ENCODE measurements around the gene RITA1.

The RITA1 gene

DNA sequence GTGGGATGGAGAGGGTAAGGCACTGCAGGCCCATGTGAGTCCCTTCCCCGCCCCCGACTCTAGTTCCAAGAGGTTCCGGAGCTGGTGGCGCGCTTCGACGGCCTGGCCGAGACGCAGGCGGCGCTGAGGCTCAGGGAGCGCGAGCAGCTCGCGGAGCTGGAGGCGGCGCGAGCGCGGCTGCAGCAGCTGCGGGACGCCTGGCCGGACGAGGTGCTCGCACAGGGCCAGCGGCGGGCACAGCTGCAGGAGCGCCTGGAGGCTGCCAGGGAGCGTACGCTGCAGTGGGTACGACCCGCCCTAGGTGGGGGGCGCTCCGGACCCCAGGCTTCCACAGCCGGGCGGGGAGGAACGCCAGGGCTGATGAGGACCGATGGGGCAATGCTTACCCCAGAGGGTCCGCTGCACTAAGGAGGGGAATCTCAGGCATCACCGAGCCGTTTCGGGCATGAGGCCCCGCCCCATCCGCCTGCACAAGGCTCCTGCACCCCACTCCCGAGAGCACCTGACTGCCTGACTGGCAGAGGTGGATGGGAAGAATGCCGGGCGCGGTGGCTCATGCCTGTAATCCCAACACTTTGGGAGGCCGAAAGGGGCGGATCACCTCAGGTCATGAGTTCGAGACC, 31.1 kb upstream of the RITA1 start:
- DNase-seq, result peak in 2 of 3 experiments; percentile 32 to 46

DNA sequence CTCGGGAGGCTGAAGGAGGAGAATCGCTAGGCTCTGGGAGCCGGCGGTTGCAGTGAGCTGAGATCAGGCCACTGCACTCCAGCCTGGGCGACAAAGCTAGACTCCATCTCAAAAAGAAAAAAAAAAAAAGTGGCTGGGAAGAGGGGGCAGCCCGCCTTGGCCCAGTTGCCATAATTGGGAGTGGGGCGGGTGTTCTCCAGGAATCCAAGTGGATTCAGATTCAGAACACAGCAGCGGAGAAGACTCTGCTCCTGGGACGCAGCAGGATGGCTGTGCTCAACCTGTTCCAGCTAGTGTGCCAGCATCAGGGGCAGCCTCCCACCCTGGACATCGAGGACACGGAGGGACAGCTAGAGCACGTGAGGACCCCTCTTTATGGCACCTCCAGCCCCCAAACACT, 30.5 kb upstream of the RITA1 start:
- DNase-seq, result no peak

DNA sequence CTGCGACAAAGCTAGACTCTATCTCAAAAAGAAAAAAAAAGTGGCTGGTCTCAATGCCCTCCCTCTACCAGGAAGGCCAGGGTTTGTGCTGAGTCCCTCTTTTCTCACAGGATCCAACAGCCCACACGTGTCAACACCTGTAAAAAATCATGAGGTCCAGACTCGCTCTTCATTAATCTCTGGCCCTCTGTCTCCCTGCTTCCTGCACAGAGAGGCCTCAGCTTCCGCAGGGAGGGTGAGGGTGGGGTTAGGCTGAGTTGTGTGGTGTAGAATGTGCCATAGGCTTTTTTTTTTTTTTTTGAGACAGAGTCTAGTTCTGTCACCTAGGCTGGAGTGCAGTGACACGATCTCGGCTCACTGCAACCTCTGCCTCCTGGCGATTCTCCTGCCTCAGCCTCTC, 29.9 kb upstream of the RITA1 start:
- DNase-seq, result no peak

DNA sequence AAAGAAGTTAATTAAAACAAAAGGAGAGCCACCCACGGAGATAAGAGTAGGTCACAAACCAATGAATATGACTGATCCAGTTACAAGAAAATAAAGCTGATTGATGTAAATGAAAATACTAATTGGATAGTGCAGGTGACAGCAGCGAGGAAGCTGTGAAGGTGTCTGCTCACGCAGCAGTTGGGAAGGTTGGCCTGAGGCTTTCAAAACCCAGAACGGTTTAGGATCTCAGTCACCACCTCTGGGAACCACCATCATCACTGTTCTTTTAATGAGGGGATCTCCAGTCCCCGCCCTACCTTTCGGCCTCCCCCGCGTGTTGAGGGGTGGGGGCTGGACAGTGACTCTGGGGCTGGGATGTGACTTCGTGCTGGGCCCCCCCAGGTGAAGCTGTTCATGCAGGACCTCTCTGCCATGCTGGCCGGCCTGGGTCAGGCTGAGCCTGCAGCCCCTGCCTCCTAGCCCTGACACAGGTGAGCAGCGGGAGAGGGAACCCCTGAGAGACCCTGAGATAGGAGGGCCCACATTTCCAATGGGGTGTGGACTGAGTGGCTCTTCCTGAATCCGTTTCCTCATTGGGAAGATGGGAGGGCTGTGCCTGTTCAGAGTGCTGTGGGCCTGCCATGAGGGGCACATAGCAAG, 28.2 kb upstream of the RITA1 start:
- DNase-seq, result no peak

DNA sequence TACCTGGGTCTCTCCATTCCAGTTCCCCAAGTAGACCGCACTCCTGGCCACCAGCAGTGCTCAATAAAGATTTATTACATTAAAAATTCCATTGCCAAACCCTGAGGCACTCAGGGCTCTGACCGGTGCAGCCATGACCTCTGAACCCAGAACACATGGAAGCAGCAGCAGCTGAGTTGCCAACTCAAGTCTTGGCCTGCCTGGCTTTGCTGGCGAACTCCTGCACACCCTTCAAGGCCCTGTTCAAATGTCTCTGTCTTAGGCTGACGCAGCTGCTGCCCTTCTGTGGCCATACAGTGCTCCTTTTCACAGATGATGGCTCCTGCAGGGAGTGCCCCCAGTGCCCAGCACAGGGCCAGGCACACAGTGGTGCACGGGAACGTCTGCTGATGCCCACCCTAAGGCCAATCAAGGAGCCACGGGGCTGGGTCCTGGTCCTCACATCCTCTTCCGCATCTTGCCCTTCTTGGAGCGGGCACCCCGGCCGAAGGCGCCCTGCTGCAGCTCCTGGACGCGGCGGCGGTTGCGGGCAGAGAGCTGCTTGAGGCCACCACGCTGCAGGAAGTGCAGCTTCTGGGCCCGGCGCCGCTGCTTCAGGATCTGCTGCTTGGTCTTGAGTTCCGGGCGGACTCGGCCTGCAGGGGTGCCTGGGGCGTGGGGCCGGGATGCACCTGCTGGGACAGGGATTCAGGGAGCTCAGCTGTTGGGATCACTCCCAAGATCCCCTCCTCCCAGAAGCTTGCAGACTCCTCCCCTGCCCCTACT, 26.9 kb upstream of the RITA1 start:
- DNase-seq, result no peak

DNA sequence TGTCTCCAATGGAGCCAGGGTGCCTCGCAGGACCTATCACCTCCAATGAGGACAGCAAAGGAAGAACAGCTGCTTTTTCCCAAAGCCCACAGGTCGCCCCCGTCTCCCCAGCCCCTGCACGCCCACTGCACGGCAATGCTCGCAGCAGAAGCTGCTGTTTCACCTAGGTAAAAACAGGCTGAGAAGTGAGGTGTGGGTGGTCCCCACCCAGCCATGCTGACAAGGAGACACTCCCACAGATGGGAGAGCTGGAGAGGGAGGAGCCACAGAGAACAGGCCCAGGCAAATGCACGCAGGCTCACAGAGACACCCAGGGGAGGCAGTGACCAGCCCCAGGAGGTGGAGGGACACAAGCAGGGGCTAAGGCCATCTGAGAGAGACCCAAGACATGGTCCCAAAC, 25.6 kb upstream of the RITA1 start:
- DNase-seq, result no peak

DNA sequence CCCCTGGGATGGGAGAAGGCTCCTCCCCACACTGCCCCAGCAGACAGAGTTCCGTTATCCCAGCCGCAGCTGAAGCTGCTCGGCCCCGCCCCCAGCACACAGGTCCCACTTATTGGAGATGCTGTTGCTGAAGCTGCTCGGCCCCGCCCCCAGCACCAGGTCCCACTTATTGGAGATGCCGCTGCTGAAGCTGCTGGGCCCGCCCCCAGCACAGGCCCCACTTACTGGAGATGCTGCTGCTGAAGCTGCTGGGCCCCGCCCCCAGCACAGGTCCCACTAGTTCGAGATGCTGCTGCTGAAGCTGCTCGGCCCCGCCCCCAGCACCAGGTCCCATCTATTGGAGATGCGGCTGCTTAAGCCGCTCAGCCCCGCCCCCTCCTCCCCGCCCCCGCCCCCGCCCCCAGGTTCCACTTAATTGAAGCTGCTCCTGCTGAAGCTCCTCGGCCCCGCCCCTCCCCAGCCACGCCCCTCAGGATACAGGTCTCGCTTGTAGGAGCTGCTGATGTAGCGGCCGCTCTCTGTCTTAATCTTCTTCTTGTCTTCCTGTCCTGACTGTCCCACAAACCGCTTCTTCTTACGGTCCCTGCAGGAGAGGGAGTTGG, 24.0 kb upstream of the RITA1 start:
- DNase-seq, result peak; percentile 39 to 96 (median 61)

DNA sequence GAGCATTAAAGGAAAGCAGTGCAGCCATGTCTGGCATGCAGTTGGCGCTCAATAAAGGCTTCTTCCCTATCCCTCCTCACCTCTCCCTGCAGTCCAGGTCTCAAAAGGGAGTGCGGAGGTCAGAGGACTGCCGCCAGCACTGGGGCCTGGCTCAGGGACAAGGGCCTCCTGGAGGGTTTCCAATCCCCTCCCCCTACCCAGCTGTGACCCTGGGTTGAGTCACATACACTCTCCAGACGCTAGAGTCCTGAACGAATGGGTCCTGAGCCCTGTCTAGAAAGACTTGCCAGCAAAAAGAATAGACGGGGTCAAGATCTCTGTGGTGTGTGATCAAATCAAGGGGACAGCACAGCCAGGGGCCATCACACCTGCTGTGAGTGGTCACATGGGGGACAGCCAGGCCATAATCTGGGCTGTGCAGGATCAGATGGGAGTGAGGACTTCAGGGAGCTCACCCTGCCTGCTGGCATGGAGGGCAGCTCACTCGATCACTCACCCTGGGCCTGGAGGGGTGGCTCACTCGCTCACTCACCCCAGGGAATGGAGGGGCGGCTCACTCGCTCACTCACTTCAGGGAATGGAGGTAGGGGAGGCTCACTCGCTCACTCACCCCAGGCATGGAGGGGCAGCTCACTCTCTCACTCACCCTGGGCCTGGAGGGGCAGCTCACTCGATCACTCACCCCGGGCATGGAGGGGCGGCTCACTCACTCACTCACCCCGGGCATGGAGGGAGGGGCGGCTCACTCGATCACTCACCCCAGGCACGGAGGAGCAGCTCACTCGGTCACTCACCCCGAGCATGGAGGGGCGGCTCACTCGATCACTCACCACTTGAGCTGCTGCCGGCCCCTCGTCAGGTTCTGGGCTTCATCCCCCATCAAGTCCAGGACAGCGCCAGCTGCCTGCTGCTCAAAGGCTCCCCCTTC, 23.2 kb upstream of the RITA1 start:
- no peak for DNase-seq

DNA sequence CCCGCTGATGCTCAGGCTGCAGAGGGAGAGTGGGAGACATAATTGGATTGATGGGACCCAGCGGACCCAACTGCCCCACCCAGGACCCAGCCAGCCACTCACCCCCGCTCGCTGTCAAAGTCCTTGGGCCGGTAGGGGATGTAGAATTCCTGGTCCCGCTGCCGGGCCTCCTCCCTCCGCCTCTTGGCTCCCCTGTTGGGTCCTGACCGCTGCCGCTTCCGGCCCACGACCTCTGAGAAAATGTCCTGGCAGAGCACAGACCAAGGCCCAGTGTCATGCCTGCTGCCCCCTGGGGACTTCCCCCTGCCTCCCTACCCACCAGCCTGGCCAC, 22.5 kb upstream of the RITA1 start:
- no peak for DNase-seq

DNA sequence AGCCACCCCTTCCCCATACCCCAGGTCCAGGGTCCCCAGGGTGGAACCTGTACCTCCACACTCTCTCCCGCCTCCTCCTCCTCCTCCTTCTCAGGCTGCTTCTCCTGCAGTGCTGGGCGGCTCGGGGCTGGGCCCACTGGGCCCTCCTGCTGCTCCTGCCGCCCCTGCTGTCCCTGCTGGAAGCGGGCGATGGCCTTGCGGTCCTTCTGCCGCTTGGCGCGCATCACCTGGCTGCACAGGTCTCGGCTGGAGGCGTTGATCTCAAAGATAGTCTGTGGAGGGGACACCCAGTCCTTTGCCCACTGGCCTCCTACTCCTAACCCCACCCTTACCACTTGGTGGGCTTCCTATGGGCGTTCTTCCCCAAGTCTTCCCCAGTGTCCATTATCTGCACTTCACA, 21.5 kb upstream of the RITA1 start:
- DNase-seq, result no peak

DNA sequence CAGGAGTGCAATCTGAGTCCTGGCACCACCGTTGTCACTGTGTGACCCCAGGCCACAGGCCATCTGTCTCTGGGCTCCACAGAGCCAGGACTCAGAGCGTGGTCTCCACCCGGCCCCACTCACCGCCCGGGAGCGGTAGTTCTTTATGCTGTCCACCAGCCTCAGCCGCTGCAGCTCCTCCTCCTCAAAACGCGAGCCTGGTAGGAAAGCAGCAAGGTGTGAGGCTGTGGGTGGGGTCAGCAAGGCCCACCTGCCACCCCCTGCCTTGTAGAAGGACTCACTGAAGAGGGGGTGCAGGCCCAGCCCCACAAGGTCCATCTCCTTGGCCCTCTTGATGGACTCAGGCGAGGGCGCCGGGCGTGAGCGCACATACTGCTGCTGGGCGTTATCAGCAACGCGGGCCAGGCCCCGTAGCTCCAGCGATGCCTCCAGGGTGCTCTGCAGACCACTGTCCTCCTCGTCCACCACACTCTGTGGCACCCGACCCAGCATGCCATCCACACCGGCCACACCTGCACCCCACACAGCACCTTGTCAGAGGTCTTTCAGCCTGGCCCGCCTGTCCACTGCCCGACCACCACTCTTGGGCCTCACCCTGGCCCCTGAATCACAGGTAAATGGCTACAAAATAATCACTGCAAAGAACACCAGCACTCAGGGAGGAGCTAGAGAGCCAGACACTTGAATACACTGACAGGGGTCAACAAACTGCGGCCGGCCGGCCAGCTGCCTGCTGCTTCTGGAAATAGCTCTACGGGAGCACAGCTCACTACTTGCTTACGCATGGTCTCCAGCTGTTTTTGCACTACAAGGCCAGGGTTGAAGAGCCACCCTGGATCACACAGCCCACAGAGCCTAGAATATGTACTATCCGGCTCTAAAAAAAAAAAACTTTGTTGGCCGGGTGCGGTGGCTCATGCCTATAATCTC, 19.7 kb upstream of the RITA1 start:
- DNase-seq, result no peak

DNA sequence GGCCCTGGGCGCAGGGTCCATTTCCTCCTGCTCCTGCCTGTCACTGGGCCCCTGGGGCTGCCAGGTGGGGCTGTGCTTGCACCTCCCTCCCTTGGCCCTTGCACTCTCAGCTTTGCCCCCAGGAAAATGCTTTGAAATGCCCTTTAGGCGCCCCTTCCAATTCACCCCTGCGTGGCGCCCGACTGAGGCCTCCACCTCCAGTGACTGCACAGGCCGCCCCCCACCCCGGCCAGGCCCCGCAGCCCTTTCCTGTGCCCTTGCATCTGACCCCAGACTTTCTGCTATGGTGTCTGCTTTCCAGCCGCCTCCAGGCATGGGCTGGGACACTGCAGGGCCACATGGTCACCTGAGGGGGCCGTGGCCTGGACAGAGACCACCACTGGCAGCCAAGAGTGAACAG, 17.7 kb upstream of the RITA1 start:
- no peak for DNase-seq

DNA sequence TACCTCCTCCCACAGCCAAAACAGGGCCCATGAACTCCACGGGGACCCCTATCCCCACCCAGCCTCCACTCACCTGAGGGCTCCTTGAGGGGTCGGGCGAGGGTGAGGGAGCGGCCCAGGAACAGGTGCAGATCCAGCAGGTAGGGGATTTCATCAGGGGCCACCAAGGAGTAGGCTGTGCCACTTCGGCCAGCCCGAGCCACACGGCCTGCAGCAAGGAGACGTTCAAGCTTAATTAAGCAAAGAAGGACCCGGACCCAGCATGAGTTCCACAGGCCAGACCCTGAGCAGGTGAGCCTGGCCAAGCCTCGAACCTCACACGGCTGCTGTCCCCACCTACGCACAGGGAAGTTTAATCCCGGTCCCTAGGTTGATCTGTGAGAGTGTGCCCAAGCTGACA, 15.8 kb upstream of the RITA1 start:
- DNase-seq, result no peak

DNA sequence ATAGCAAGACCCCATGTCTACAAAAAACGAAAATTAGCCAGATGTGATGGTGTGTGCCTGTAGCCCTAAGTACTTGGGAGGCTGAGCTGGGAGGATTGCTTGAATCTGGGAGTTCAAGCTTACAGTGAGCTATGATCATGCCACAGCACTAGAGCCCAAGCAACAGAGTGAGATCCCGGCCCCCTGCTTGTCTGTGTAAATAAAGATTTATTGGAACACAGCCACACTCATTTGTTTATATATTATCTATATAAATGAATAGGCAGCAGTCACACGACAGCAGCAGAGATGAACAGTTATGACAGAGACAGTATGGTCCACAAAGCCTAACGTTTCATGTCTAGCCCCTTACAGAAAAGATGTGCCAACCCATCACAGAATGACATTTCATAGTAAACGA, 15.1 kb upstream of the RITA1 start:
- DNase-seq, result no peak

DNA sequence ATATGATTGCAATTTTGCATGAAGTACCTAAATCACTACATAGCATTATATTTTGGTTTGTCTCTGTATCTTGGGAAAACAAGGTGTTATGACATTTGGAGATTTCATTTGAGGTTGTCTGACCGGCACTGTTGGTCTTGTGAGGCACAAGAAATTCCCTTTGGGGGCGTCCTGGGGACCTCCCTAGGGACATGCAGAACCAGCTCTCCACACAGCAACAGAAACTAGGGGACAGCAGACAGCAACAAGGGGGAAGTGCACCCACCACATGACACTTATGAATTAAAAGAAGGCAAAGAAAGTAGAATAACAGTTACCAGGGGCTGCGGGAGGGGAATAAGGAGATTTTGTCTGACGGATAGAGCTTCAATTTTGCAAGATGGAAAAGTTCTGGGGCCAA, 14.6 kb upstream of the RITA1 start:
- no peak for DNase-seq

DNA sequence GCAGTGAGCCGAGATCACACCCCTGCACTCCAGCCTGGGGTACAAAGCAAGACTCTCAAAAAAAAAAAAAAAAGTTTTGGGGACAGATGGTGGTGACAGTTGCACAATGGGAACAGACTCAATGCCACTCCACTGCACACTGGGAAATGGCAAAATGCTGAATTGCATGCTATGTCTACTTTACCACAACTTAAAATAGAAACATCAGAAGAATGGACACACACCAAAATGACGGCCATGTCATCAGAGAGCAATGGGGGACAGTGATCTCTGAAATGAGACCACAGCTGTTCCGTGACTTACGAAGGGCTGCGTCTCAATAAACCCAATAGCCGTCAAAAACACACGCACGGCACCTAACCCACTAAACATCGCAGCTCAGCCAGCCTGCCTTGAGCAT, 14.0 kb upstream of the RITA1 start:
- no peak for DNase-seq

DNA sequence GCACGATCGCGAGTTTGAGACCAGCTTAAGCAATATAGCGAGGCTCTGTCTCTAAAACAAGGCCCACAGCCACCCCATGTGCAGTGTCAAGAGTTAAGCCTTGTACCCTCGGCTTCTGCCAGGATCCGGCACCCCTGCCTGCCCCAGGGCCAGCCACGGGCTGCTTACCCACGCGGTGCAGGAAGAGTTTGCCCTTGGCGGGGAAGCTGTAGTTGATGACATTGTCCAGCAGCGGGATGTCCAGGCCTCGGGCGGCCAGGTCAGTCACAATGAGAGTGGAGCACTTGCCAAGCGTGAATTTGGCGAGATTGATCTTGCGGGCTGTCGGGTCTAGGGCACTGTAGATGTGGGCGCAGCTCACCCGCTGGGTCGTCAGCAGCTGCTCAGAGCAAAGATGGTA, 13.3 kb upstream of the RITA1 start:
- no peak for DNase-seq

DNA sequence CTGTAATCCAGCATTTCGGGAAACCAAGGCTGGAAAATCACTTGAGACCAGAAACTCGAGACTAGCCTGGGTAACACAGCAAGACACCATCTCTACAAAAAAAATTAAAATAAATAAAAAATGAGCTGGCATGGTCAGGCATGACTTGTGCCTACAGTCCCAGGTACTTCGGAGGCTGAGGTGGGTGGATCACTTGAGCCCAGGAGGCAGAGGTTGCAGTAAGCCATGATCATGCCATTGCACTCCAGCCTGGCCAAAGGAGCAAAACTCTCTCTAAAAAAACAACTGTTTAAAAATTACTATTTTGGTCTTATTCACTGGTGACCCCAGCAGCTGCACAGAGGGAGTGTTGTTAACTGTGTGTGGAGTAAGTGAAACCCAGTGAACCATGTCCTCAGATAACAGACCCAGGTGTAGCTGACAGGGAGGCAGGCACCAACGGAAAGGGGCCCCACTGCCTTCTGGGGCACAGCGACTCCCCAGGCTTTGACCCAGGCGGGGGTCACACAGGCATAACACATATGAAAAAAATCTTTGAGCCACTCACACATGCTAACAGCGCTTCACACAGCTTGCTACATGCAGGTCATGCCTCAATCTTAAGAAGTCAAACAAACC, 12.3 kb upstream of the RITA1 start:
- DNase-seq, result no peak

DNA sequence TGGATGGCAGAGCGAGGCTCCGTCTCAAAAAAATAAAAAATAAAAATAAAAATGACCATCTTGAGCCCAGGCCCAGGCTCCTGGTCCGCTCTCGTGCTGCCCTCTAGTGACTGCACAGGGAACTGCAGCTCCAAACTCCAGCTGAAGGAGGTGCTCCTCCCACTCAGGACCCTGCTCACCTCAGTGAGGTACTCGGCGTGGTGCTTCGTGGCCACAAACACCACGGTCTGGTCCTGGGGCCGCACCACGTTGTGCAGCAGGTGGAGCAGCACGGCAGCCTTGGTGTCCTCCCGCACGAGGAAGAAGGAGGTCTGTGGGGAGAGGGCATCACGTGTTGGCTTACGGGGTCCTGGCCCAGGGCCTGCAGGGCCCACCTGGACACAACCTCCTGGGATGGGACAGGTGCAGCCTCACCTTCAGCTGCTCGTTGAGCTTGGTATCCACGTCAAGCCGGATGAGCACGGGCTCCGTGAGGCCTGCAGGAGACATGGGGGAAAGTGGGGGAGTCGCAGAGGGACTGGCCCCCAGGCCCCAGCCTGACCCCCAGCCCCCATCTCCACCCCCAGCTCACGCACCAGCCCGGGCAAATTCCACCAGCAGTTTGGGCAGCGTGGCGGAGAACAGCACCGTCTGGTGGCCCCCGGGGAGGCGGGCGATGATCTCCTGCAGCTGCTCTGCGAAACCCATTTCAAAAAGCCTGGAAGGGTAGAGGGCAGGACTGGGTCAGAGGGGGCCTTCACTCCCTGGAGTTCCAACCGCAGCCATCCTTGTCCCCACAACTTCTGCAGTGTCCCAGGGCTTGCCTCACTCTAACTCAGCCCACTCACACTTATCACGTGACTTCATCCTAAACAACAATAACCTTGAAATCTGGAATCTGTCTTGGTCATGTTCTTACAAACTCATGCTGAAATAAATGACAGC, 10.8 kb upstream of the RITA1 start:
- DNase-seq, result peak; percentile 46 to 66 (median 59)

DNA sequence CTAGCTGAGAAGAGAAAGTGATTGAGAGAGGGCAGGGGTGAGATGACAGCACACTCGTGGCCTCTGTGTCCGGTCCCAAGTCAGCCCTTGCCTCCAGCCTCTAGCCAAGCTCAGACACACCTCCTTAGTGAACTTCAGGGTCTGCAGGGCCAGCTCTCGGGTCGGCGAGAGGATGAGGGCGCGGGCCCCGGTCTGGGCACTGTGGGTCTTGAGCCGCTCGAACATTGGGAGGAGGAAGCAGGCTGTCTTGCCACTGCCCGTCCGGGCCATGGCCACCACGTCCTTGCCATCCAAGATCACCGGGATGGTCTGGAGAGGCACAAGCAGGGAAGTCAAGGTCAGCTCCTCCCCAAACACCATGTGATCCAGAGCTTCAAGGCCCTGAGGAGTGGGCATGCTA, 6.5 kb upstream of the RITA1 start:
- DNase-seq, result no peak
